ENCODE measurements around the gene ZNF878. TPM values are rescaled to one million over a fixed set of nuclear protein-coding genes. Genes with fewer than 3 reads are reported as not detected.

Gene ZNF878
- total and polyA plus RNA-seq, 4 donors = 0.22 to 0.33 (median 0.25) TPM

DNA sequence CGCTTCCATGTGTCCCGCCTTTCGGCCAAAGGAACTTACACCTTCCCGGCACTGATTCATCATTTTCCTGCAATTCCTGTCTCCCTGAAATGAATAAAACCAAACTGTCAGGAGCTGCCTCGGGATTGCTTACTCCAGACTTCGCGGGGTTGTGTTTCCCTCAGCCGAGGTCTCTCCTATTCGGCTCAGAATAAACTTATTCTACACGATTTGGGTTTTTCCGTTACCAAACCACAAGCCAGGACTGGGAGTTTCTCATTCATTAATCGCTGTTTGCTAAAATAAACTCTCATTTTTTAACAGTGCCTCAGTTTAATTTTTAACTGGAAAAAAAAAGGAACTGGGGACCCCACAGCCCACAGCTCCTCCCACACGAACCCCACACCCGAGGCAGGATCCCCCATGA, 667 bp downstream of the ZNF878 start:
- WGBS, 2 donors = 1% methylated on average over 14 of the region's 14 CpGs
- peaks cover 0 to 6% (median 0%) of the 10 kb centered on the region in 5 donors for H3K4me1 ChIP-seq (ENCODE audit: control insufficient read depth in 5 of 5, insufficient read depth in 5 of 5, low read length in 5 of 5)
- H3K27ac ChIP-seq (ENCODE audit: low read depth in 1 of 2, low read length in 1 of 2) = peak overlapping the region; percentile 53 to 72
- no peaks in the 10 kb centered on the region for H3K27me3 ChIP-seq (ENCODE audit: control insufficient read depth in 3 of 3, insufficient read depth in 3 of 3, low read length in 2 of 3)
- DNase-seq (peak in 2 of 3 donors; percentile 36 to 51), ATAC-seq (ENCODE audit: insufficient read depth, low FRiP score) (no peak)
- no peaks in the 10 kb centered on the region for H3K9me3 ChIP-seq (ENCODE audit: control insufficient read depth in 4 of 4, insufficient read depth in 3 of 4, low read length in 3 of 4)
- peak overlapping the region; percentile 23 to 28 for H3K9ac ChIP-seq (ENCODE audit: insufficient read depth in 1 of 2, low read length in 2 of 2)
- TF ChIP-seq, protein P1, sequence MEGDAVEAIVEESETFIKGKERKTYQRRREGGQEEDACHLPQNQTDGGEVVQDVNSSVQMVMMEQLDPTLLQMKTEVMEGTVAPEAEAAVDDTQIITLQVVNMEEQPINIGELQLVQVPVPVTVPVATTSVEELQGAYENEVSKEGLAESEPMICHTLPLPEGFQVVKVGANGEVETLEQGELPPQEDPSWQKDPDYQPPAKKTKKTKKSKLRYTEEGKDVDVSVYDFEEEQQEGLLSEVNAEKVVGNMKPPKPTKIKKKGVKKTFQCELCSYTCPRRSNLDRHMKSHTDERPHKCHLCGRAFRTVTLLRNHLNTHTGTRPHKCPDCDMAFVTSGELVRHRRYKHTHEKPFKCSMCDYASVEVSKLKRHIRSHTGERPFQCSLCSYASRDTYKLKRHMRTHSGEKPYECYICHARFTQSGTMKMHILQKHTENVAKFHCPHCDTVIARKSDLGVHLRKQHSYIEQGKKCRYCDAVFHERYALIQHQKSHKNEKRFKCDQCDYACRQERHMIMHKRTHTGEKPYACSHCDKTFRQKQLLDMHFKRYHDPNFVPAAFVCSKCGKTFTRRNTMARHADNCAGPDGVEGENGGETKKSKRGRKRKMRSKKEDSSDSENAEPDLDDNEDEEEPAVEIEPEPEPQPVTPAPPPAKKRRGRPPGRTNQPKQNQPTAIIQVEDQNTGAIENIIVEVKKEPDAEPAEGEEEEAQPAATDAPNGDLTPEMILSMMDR (IDR thresholded peaks at IDR 0.05; ENCODE audit: control extremely low read depth, extremely low read depth) = no peak
- H3K4me3 ChIP-seq = peak overlapping the region; percentile 49
- no peaks in the 10 kb centered on the region for H3K36me3 ChIP-seq (ENCODE audit: control insufficient read depth in 4 of 4, insufficient read depth in 4 of 4, low read length in 4 of 4)

DNA sequence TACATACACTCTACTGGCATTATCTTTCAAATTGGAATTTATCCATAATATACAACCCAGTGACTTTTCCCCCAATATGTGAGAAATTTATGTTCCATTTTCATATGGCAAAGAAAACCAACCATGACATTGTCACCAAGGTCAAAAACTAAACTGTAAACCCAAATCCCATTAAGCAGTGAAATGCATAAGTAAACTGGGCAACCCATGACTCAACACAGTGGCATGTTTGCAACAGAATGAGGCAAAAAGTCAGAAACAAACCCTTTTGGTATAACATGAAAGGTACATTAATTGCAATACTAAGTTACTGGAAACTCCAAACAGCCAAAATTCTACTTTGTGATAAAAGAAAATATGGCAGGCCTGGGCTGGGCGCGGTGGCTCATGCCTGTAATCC, 4.9 kb downstream of the ZNF878 start:
- TF ChIP-seq, protein P1 (IDR thresholded peaks at IDR 0.05; ENCODE audit: control extremely low read depth, extremely low read depth) = no peak
- Histone ChIP-seq H3K9ac (ENCODE audit: insufficient read depth in 1 of 2, low read length in 2 of 2) (no peak overlapping the region), H3K27me3 (ENCODE audit: control insufficient read depth in 3 of 3, insufficient read depth in 3 of 3, low read length in 2 of 3) (no peaks in the 10 kb centered on the region), H3K4me1 (ENCODE audit: control insufficient read depth in 5 of 5, insufficient read depth in 5 of 5, low read length in 5 of 5) (peaks cover 0 to 6% (median 0%) of the 10 kb centered on the region in 5 donors), H3K36me3 (ENCODE audit: control insufficient read depth in 4 of 4, insufficient read depth in 4 of 4, low read length in 4 of 4) (peaks cover 0 to 11% (median 9%) of the 10 kb centered on the region in 4 donors), H3K9me3 (ENCODE audit: control insufficient read depth in 4 of 4, insufficient read depth in 3 of 4, low read length in 3 of 4) (peaks cover 4 to 15% (median 8%) of the 10 kb centered on the region in 4 donors), H3K27ac (ENCODE audit: low read depth in 1 of 2, low read length in 1 of 2) (no peak overlapping the region), H3K4me3 (no peak overlapping the region)
- DNase-seq (no peak), ATAC-seq (ENCODE audit: insufficient read depth, low FRiP score) (no peak)
- 97 to 100% methylated on average over 2 of the region's 2 CpGs for WGBS, 2 donors

DNA sequence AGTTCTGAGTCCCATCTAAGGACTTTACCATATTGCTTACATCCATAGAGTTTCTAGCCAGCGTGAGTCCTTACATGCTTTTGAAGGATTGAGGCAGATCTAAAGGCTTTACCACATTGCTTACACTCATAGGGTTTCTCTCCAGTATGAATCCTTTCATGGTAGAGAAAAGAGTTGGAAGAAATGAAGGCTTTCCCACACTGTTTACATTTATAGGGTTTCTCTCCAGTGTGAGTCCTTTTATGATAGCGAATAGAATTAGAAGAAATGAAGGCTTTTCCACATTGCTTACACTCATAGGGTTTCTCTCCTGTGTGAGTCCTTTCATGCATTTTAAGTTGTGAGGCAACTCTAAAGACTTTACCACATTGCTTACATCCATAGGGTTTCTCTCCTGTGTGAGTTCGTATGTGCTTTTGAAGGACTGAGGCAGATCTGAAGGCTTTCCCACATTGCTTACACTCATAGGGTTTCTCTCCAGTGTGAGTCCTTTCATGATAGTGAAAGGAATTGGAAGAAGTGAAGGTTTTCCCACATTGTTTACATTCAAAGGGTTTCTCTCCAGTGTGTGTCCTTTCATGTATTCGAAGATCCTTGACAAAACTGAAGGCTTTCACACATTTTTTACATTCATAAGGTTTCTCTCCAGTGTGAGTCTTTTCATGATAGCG, 8.9 kb downstream of the ZNF878 start:
- H3K36me3 ChIP-seq (ENCODE audit: control insufficient read depth in 4 of 4, insufficient read depth in 4 of 4, low read length in 4 of 4) = peaks cover 0 to 11% (median 9%) of the 10 kb centered on the region in 4 donors
- TF ChIP-seq, protein P1 (IDR thresholded peaks at IDR 0.05; ENCODE audit: control extremely low read depth, extremely low read depth) = no peak
- no peak overlapping the region for H3K4me3 ChIP-seq
- DNase-seq (no peak), ATAC-seq (ENCODE audit: insufficient read depth, low FRiP score) (no peak)
- H3K9me3 ChIP-seq (ENCODE audit: control insufficient read depth in 4 of 4, insufficient read depth in 3 of 4, low read length in 3 of 4) = peaks cover 5 to 25% (median 9%) of the 10 kb centered on the region in 4 donors
- H3K27me3 ChIP-seq (ENCODE audit: control insufficient read depth in 3 of 3, insufficient read depth in 3 of 3, low read length in 2 of 3) = no peaks in the 10 kb centered on the region
- 96 to 98% methylated on average over 5 of the region's 5 CpGs for WGBS, 2 donors
- no peaks in the 10 kb centered on the region for H3K4me1 ChIP-seq (ENCODE audit: control insufficient read depth in 5 of 5, insufficient read depth in 5 of 5, low read length in 5 of 5)
- H3K9ac ChIP-seq (ENCODE audit: insufficient read depth in 1 of 2, low read length in 2 of 2) = no peak overlapping the region
- no peak overlapping the region for H3K27ac ChIP-seq (ENCODE audit: low read depth in 1 of 2, low read length in 1 of 2)
